ENCODE data around the gene TEPSIN.

TEPSIN gene

DNA sequence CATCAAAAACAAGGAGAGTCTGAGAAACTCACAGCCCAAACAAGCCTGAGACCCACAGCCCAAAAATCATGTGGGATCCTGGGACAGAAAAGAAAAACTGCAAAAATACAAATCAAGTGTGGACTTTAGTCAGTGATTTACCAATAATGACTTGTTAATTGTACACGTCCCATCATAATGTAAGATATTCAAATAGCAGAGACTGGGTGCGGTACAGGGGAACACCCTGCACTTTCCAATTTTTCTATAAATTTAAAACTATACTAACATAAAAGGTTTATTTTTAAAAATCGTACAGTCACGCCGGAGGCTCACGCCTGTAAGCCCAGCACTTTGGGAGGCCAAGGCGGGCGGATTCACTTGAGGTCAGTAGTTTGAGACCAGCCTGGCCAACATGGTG is 24.9 kb downstream of the TEPSIN start:
- Histone ChIP-seq H3K79me2 (ENCODE audit: insufficient read depth, low read depth) (no peaks in the 10 kb centered on the region), H3K27ac (no peak overlapping the region), H3K9ac (no peak overlapping the region), H3K4me1 (ENCODE audit: low read depth, poor library complexity, severe bottlenecking) (no peaks in the 10 kb centered on the region), H3K4me2 (no peak overlapping the region), H3K36me3 (ENCODE audit: insufficient read depth) (no peaks in the 10 kb centered on the region), H3K4me3 (IDR thresholded peaks at IDR 0.05; ENCODE audit: insufficient read depth, low read depth, low read length) (no peak overlapping the region), H3K27me3 (ENCODE audit: insufficient read depth, low read depth) (no peaks in the 10 kb centered on the region), H4K20me1 (ENCODE audit: insufficient read depth) (no peaks in the 10 kb centered on the region), H2AFZ (ENCODE audit: low read depth) (no peak overlapping the region)
- TF ChIP-seq, protein P1, sequence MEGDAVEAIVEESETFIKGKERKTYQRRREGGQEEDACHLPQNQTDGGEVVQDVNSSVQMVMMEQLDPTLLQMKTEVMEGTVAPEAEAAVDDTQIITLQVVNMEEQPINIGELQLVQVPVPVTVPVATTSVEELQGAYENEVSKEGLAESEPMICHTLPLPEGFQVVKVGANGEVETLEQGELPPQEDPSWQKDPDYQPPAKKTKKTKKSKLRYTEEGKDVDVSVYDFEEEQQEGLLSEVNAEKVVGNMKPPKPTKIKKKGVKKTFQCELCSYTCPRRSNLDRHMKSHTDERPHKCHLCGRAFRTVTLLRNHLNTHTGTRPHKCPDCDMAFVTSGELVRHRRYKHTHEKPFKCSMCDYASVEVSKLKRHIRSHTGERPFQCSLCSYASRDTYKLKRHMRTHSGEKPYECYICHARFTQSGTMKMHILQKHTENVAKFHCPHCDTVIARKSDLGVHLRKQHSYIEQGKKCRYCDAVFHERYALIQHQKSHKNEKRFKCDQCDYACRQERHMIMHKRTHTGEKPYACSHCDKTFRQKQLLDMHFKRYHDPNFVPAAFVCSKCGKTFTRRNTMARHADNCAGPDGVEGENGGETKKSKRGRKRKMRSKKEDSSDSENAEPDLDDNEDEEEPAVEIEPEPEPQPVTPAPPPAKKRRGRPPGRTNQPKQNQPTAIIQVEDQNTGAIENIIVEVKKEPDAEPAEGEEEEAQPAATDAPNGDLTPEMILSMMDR (conservative IDR thresholded peaks at IDR 0.05; ENCODE audit: low read depth, low read length), result no peak

- TF ChIP-seq, protein P1 (conservative IDR thresholded peaks at IDR 0.05; ENCODE audit: low read depth, low read length), result no peak
- no peak overlapping the region for H3K9ac ChIP-seq
Observed at GRCh38 chr17:81212365-81212764, 26.5 kb downstream of the TEPSIN start.

DNA sequence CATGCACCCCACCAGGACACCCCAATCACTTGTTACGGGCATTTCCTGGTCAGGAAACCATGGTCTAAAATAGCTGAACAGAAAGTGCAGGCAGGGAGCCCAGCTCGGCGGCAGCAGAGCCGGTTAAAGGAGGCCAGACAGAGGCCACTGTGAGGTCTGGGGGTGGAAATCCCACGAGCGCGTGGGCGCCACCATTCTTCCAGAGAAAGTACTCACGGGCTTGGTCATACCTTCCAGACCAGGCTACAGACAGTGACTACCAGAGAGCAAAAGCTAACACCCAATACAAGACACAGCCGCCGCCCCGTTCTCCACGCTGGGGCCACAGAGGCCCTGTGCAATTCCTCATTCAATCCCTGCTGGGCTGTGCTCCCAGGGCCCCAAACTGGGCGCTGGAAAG is 28.0 kb downstream of the TEPSIN start:
- Histone ChIP-seq H3K27me3 (ENCODE audit: insufficient read depth, low read depth) (no peaks in the 10 kb centered on the region), H3K36me3 (ENCODE audit: insufficient read depth) (no peaks in the 10 kb centered on the region), H3K4me2 (no peak overlapping the region), H4K20me1 (ENCODE audit: insufficient read depth) (no peaks in the 10 kb centered on the region), H2AFZ (ENCODE audit: low read depth) (no peak overlapping the region), H3K4me3 (IDR thresholded peaks at IDR 0.05; ENCODE audit: insufficient read depth, low read depth, low read length) (no peak overlapping the region), H3K27ac (no peak overlapping the region), H3K79me2 (ENCODE audit: insufficient read depth, low read depth) (no peaks in the 10 kb centered on the region), H3K4me1 (ENCODE audit: low read depth, poor library complexity, severe bottlenecking) (no peaks in the 10 kb centered on the region), H3K9ac (no peak overlapping the region)
- TF ChIP-seq, protein P1 (conservative IDR thresholded peaks at IDR 0.05; ENCODE audit: low read depth, low read length), result no peak

More at GRCh38 chr17:81212365-81212764, 26.5 kb downstream of the TEPSIN start:
- H2AFZ ChIP-seq (ENCODE audit: low read depth), result no peak overlapping the region
- no peak overlapping the region for H3K27ac ChIP-seq
- no peaks in the 10 kb centered on the region for H4K20me1 ChIP-seq (ENCODE audit: insufficient read depth)
- no peaks in the 10 kb centered on the region for H3K79me2 ChIP-seq (ENCODE audit: insufficient read depth, low read depth)
- H3K4me3 ChIP-seq (IDR thresholded peaks at IDR 0.05; ENCODE audit: insufficient read depth, low read depth, low read length), result no peak overlapping the region
- H3K4me2 ChIP-seq, result no peak overlapping the region
- H3K4me1 ChIP-seq (ENCODE audit: low read depth, poor library complexity, severe bottlenecking), result no peaks in the 10 kb centered on the region
- no peaks in the 10 kb centered on the region for H3K27me3 ChIP-seq (ENCODE audit: insufficient read depth, low read depth)
- no peaks in the 10 kb centered on the region for H3K36me3 ChIP-seq (ENCODE audit: insufficient read depth)

GRCh38 chr17:81210466-81210865 is 28.4 kb downstream of the TEPSIN start:
- Histone ChIP-seq H3K36me3 (ENCODE audit: insufficient read depth) (no peaks in the 10 kb centered on the region), H3K4me3 (IDR thresholded peaks at IDR 0.05; ENCODE audit: insufficient read depth, low read depth, low read length) (no peak overlapping the region), H3K27ac (no peak overlapping the region), H4K20me1 (ENCODE audit: insufficient read depth) (no peaks in the 10 kb centered on the region), H3K27me3 (ENCODE audit: insufficient read depth, low read depth) (no peaks in the 10 kb centered on the region), H3K79me2 (ENCODE audit: insufficient read depth, low read depth) (no peaks in the 10 kb centered on the region), H3K4me2 (no peak overlapping the region), H3K9ac (no peak overlapping the region), H2AFZ (ENCODE audit: low read depth) (no peak overlapping the region), H3K4me1 (ENCODE audit: low read depth, poor library complexity, severe bottlenecking) (no peaks in the 10 kb centered on the region)
- TF ChIP-seq, protein P1 (conservative IDR thresholded peaks at IDR 0.05; ENCODE audit: low read depth, low read length), result no peak
